NAMALWA (cell line): ENCODE measurements around the gene ACTRT2.

ENCODE experiments used
- DNase-seq: peaks from one replicate; pipeline ENCODE4 v3.0.0-alpha.2; 2015; ENCODE audit warnings: low spot score

Gene ACTRT2

DNA sequence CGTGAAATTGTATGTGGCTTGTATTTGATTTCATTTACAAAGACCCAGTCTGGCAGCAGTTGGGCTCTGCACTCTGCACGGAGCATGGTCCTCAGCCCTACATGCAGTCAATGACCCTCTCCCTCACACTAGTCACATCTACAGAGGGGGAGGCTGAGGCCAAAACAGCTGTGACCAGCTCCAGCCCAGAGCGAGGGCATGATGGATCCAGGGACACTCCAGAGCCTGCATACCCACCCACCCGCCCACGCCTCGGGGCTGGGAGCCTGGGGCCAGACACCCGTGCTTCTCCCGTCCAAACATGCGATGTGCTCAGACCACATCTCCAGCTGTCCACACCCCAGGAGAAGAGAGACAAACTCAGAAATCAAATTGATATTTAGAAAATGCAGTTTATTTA is 33.8 kb downstream of the ACTRT2 start:
- no peak for DNase-seq

- no peak for DNase-seq
Measured at GRCh38 chr1:3056641-3057040, 35.4 kb downstream of the ACTRT2 start.

- no peak for DNase-seq
Measured at GRCh38 chr1:3058263-3059030, 37.2 kb downstream of the ACTRT2 start.

DNA sequence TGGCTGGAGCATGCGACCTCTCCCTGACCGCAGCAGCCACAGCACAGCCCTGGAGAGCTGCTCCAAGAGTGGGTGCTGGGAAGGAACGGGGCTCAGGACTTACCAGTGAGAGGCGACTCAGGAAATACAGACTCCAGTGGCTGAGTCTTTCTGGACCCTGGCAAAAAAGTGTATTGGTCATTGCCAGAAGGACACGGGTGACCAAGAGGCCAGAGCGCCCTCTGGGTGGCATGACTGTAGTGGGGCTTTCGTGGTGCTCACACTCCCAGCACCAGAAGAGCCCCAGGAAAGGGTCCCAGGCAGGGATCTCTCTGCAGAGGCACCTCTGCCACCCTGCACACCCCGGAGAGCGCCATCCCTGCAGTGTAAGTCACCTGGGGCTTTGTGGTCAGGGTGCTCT is 38.9 kb downstream of the ACTRT2 start:
- DNase-seq: no peak

- no peak for DNase-seq
Measured at GRCh38 chr1:3060601-3061551, 39.6 kb downstream of the ACTRT2 start.

DNA sequence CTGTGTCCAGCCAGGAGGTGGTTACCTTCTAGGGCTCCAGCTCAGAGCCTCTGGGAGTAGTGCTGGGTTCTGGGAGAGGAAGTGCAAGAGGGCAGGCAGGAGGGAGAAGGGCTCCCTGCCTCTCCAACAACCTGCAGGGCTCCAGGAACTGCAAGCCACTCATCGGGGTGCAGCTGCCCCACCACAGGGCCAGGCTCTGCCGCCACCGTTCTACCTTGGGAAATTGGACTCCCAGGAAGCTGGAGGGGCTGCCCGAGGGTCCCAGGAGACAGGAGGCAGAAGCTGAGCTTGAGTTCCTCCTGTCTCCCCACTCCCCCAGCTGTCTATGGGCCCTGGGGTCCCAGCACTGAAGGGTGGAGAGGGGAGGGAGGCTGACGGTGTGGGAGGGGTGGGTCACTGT is 40.3 kb downstream of the ACTRT2 start:
- DNase-seq: no peak

GRCh38 chr1:3061981-3062615 is 40.8 kb downstream of the ACTRT2 start:
- DNase-seq: no peak

GRCh38 chr1:3062616-3063378 is 41.5 kb downstream of the ACTRT2 start:
- no peak for DNase-seq

GRCh38 chr1:3063379-3064295 is 42.4 kb downstream of the ACTRT2 start:
- DNase-seq: no peak

DNA sequence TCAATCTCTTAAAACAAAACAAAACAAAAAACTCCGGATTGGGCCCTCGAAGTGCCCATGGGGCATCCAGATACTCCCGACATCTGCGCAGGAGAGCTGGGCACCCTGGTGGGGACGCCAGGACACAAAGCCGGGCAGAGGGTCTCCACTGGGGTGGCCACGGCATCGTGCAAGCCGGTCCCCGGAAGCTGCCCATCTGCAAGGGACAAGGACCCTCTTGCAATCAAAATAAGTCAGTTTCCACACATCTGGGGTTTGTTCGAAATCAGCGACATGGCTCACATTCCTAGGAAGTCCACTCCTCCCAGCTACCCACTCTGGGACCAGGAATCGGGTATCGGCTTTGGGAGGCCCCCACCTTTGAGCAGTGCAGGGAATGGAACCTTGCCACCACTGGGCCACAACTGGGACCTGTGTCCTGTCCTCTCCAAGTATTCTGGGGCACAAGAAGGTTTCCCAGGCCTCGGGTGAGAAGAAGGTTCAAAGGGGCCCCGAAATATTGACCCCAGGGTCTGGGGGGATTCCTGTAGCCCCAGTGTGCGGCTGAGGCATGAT is 43.1 kb downstream of the ACTRT2 start:
- DNase-seq: no peak

- DNase-seq: no peak
Measured at GRCh38 chr1:3064901-3065300, 43.6 kb downstream of the ACTRT2 start.

GRCh38 chr1:3065396-3065795 is 44.1 kb downstream of the ACTRT2 start:
- no peak for DNase-seq

DNA sequence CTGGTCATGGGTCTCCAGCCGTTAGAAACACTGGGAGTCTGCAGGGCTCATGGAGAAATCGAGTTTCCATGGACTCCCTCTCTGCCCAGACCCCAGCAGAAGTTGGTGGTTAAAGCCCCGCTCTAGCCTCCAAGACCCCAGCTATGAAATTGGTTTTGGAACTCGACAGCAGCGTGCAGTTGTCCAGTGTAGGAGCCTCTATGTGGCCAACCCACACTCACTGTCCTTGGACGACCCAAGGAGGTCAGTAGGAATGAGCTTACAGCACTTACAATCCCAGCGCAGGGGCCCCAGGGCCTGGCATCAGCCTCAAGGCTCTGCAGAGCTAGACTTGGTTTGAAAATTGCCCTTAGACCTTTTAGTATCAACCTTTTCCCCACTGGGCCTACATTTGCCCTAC is 44.5 kb downstream of the ACTRT2 start:
- DNase-seq: no peak

- DNase-seq: no peak
Measured at GRCh38 chr1:3066250-3066711, 45.0 kb downstream of the ACTRT2 start.

DNA sequence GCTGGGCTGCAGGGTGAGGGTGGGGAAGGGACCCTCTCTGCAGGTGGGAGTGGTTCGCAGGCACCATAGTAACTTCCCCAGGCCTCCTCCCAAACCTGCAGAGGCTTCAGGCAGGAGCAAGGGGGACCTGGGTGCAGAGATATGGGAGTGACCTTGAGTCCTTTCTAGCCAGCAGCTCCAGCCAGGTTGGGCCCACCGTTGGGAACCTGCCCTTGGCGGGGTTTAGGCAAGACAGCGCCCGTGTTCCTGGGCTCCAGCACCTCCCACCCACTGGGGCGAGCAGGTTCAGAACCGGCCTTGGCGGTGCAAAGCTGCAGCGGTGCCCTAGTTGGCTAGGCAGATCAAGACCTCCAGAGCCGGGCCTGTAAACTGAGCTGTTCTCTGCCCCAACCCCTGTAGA is 45.6 kb downstream of the ACTRT2 start:
- no peak for DNase-seq

GRCh38 chr1:3067301-3067670 is 46.0 kb downstream of the ACTRT2 start:
- no peak for DNase-seq

- DNase-seq: no peak
Measured at GRCh38 chr1:3067671-3068563, 46.6 kb downstream of the ACTRT2 start.

GRCh38 chr1:3068564-3069431 is 47.5 kb downstream of the ACTRT2 start, which contains the start of gene PRDM16:
PRDM16 (plus strand) TSS chr1:3069203; CDS start chr1:3069260, 57 bp downstream.
- DNase-seq: no peak
